ENCODE measurements around the gene ABCA2.

ABCA2 gene

DNA sequence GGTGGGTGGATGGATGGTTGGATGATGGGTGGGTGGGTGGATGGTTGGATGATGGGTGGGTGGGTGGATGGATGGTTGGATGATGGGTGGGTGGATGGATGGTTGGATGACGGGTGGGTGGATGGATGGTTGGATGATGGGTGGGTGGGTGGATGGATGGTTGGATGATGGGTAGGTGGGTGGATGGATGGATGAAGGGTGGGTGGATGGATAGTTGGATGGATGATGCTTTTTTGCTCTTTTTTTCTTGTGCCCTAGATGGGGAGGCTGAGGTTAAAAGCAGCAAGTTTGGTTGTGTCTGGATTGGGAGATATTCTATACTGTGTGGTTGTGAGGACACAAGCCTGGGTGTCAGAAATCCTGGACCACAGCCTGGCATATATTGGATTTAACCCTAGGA, 70.6 kb downstream of the ABCA2 start:
- Histone ChIP-seq H3K9me3 (ENCODE audit: low read length) (no peaks in the 10 kb centered on the region), H2AFZ (ENCODE audit: low read length) (no peak overlapping the region), H3K4me2 (ENCODE audit: low read length) (no peak overlapping the region), H3K9me2 (ENCODE audit: low read depth, low read length) (no peaks in the 10 kb centered on the region), H3K27ac (ENCODE audit: low read depth, low read length, poor library complexity, severe bottlenecking) (no peak overlapping the region), H3K4me3 (ENCODE audit: low read depth, low read length, poor library complexity, severe bottlenecking) (no peak overlapping the region), H3K36me3 (ENCODE audit: insufficient read depth, low read length) (no peaks in the 10 kb centered on the region), H3K79me2 (ENCODE audit: insufficient read depth, low read length) (no peaks in the 10 kb centered on the region), H3K27me3 (ENCODE audit: insufficient read depth, low read length) (peaks cover 25% of the 10 kb centered on the region; the same call in 1 of the 2 replicates), H4K20me1 (ENCODE audit: insufficient read depth, low read length) (no peaks in the 10 kb centered on the region), H3K9ac (ENCODE audit: low read length) (no peak overlapping the region), H3K4me1 (ENCODE audit: insufficient read depth, low read length, severe bottlenecking) (no peaks in the 10 kb centered on the region), H3F3A (ENCODE audit: insufficient read depth, low read length) (no peaks in the 10 kb centered on the region)
- TF ChIP-seq EZH2 (IDR thresholded peaks at IDR 0.05; ENCODE audit: borderline replicate concordance, low read length) (no peak), CTCF (IDR thresholded peaks at IDR 0.05; ENCODE audit: low read length) (no peak)
